Liver (tissue), 9 donors: Measurements from ENCODE around the gene ZBTB7B. TPM values are rescaled to one million over a fixed set of nuclear protein-coding genes. Genes with fewer than 3 reads are reported as not detected.

Experiments
- DNase-seq: peaks from one replicate; pipeline ENCODE4 v3.0.0-alpha.2; 2017; ENCODE audit warnings: low spot score
- H3K27ac ChIP-seq, 2 donors: one replicate each; pipeline ENCODE4 v1.7.0; 2013; ENCODE audit warnings: inconsistent platforms in 2 of 2, low read length in 2 of 2, control low read depth in 1 of 2, low read depth in 1 of 2, mild to moderate bottlenecking in 1 of 2
- H3K27me3 ChIP-seq, 4 donors: one replicate each; pipeline versions ENCODE4 v1.6.1 to v1.7.0; 2013; ENCODE audit warnings: low read length in 3 of 4, inconsistent platforms in 1 of 4, mild to moderate bottlenecking in 1 of 4, moderate library complexity in 1 of 4; ENCODE audit not compliant: control insufficient read depth in 4 of 4, insufficient read depth in 4 of 4
- H3K36me3 ChIP-seq, 4 donors: one replicate each; pipeline versions ENCODE4 v1.6.1 to v1.7.0; 2013; ENCODE audit warnings: low read length in 3 of 4, mild to moderate bottlenecking in 3 of 4, low read depth in 1 of 4, moderate library complexity in 1 of 4; ENCODE audit not compliant: control insufficient read depth in 4 of 4, insufficient read depth in 3 of 4
- H3K4me1 ChIP-seq, 4 donors: one replicate each; pipeline versions ENCODE4 v1.6.1 to v1.7.0; 2013; ENCODE audit warnings: low read length in 3 of 4, mild to moderate bottlenecking in 3 of 4, moderate library complexity in 1 of 4; ENCODE audit not compliant: control insufficient read depth in 4 of 4, insufficient read depth in 4 of 4
- H3K4me3 ChIP-seq, 3 donors: one replicate each; pipeline versions ENCODE4 v1.6.1 to v1.7.0; 2013; ENCODE audit warnings: low read length in 3 of 3, control low read depth in 1 of 3, low read depth in 1 of 3, mild to moderate bottlenecking in 1 of 3
- H3K9ac ChIP-seq, 2 donors: one replicate each; pipeline ENCODE4 v1.7.0; 2013; ENCODE audit warnings: low read length in 2 of 2, mild to moderate bottlenecking in 2 of 2, moderate library complexity in 2 of 2, control low read depth in 1 of 2, low read depth in 1 of 2
- H3K9me3 ChIP-seq, 4 donors: one replicate each; pipeline versions ENCODE4 v1.6.1 to v1.7.0; 2013; ENCODE audit warnings: low read length in 3 of 4; ENCODE audit not compliant: control insufficient read depth in 4 of 4
- FOXA1 ChIP-seq: IDR thresholded peaks from 2 replicates; pipeline ENCODE4 v1.6.1; 2016; ENCODE audit warnings: antibody characterized with exemption
- FOXA2 ChIP-seq: IDR thresholded peaks from 2 replicates; pipeline ENCODE4 v1.6.1; 2016; ENCODE audit warnings: antibody characterized with exemption
- GABPA ChIP-seq, 2 donors: IDR thresholded peaks in 1 of 2; conservative IDR thresholded peaks in 1 of 2; 2 replicates each; pipeline ENCODE4 v1.6.1; 2016; ENCODE audit warnings: antibody characterized with exemption in 2 of 2, mild to moderate bottlenecking in 1 of 2, moderate library complexity in 1 of 2
- HNF4A ChIP-seq, 2 donors: conservative IDR thresholded peaks; 2 replicates each; pipeline ENCODE4 v1.6.1; 2016; ENCODE audit warnings: antibody characterized with exemption in 2 of 2, mild to moderate bottlenecking in 2 of 2
- HNF4G ChIP-seq: IDR thresholded peaks from 2 replicates; pipeline ENCODE4 v1.6.1; 2016; ENCODE audit warnings: antibody characterized with exemption
- RXRA ChIP-seq, 2 donors: IDR thresholded peaks; 2 replicates each; pipeline ENCODE4 v1.6.1; 2017 to 2018; ENCODE audit warnings: antibody characterized with exemption in 2 of 2, mild to moderate bottlenecking in 1 of 2
- YY1 ChIP-seq: IDR thresholded peaks from 2 replicates; pipeline ENCODE4 v1.6.1; 2016; ENCODE audit warnings: antibody characterized with exemption, mild to moderate bottlenecking
- WGBS: extraction: QIAGEN DNeasy Blood & Tissue Kit; methylation state at CpG from one replicate; pipeline ENCODE4 v1.1.7; 2013; 5-methylcytosine and 5-hydroxymethylcytosine counted together
- polyA plus RNA-seq, 2 donors: library from polyadenylated mRNA; stranded (reverse) in 1 of 2; unstranded in 1 of 2; fragments of 200-250 nt in 1 of 2; fragments of >200 nt in 1 of 2; fragmentation: Nextera tagmentation in 1 of 2; extraction: Ambion mirVana in 1 of 2; gene quantifications; one replicate each; pipeline versions ENCODE4 v1.2.1 to v1.2.3, GENCODE V29; 2013 to 2015
- total RNA-seq, 2 donors: library from RNA; depleted of rRNA; stranded (reverse); fragments of >200 nt; gene quantifications; one replicate each; pipeline ENCODE4 v1.2.3, GENCODE V29; 2014
- TF ChIP-seq, protein P1 (sequence below): IDR thresholded peaks from 2 replicates; pipeline ENCODE4 v1.6.1; 2016; ENCODE audit warnings: antibody characterized with exemption
- TF ChIP-seq, protein P2 (sequence below): IDR thresholded peaks from 2 replicates; pipeline ENCODE4 v1.6.1; 2016; ENCODE audit warnings: antibody characterized with exemption
- TF ChIP-seq, protein P3 (sequence below): IDR thresholded peaks from 2 replicates; pipeline ENCODE4 v1.6.1; 2016; ENCODE audit warnings: antibody characterized with exemption, mild to moderate bottlenecking
- TF ChIP-seq, protein P4 (sequence below): fragments of 150-350 bp; IDR thresholded peaks from 2 replicates; pipeline ENCODE4 v1.5.1; 2017; ENCODE audit warnings: improper control_type of control experiment, low read depth, low read length; ENCODE audit not compliant: missing input control
- donor health status: healthy.
- donor health status: healthy.
- donor health status: healthy.
- donor health status: healthy.
- donor health status: healthy.

Gene ZBTB7B
- total and polyA plus RNA-seq, 4 donors = 7.0 to 50.2 (median 21.1) TPM

DNA sequence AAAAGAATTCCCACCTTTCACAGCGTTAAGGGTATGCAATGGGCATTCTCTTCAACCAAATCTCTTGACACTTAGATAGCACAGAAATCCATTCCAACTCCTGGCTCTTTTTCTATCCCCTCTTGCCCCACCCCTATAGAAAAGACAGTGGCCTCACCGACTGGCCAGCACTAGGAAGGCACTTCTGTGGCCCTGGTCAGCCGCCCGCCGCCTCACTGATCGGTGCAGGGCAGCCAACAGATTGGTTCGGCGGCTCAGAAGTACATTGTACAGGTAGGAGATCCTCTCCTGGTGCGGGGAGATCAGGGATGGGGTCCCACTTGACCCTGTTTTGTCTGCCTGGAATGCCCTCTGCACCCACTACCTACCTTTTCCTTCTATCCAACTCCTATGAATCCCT is 21.7 kb downstream of the ZBTB7B start (continued):
- TF ChIP-seq, protein P1, sequence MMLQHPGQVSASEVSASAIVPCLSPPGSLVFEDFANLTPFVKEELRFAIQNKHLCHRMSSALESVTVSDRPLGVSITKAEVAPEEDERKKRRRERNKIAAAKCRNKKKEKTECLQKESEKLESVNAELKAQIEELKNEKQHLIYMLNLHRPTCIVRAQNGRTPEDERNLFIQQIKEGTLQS = no peak

DNA sequence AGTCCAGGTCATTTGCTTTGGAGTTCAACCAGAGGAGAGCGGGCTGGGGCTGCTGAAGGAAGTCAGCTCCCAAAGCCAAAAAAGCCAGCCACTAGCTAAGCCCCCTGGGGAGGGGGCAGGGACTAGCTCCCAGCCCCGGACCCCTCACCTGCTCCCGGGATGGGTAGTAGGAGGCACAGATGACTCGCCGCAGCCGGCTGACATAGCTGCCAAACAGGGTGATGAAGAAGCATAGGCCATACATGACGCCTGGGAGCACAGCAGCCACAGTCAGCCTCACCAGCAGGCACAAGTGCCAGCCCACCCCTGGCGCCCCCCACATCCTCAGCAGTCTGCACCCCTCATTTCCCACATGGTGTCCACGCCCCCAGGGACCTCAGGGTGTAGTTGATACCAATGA is 23.6 kb downstream of the ZBTB7B start:
- 86% methylated on average over 9 of the region's 9 CpGs for WGBS
- Histone ChIP-seq H3K9me3 (no peaks in the 10 kb centered on the region), H3K27ac (no peak overlapping the region), H3K9ac (no peak overlapping the region), H3K36me3 (no peaks in the 10 kb centered on the region), H3K4me1 (peaks cover 0 to 19% (median 11%) of the 10 kb centered on the region in 4 donors), H3K4me3 (no peak overlapping the region), H3K27me3 (no peaks in the 10 kb centered on the region)
- no peak for DNase-seq
- no peak for TF ChIP-seq GABPA (IDR thresholded peaks at IDR 0.05 in 1 of 2, conservative IDR thresholded peaks at IDR 0.05 in 1 of 2)
- TF ChIP-seq, protein P2, sequence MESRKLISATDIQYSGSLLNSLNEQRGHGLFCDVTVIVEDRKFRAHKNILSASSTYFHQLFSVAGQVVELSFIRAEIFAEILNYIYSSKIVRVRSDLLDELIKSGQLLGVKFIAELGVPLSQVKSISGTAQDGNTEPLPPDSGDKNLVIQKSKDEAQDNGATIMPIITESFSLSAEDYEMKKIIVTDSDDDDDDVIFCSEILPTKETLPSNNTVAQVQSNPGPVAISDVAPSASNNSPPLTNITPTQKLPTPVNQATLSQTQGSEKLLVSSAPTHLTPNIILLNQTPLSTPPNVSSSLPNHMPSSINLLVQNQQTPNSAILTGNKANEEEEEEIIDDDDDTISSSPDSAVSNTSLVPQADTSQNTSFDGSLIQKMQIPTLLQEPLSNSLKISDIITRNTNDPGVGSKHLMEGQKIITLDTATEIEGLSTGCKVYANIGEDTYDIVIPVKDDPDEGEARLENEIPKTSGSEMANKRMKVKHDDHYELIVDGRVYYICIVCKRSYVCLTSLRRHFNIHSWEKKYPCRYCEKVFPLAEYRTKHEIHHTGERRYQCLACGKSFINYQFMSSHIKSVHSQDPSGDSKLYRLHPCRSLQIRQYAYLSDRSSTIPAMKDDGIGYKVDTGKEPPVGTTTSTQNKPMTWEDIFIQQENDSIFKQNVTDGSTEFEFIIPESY = no peak
- TF ChIP-seq, protein P3, sequence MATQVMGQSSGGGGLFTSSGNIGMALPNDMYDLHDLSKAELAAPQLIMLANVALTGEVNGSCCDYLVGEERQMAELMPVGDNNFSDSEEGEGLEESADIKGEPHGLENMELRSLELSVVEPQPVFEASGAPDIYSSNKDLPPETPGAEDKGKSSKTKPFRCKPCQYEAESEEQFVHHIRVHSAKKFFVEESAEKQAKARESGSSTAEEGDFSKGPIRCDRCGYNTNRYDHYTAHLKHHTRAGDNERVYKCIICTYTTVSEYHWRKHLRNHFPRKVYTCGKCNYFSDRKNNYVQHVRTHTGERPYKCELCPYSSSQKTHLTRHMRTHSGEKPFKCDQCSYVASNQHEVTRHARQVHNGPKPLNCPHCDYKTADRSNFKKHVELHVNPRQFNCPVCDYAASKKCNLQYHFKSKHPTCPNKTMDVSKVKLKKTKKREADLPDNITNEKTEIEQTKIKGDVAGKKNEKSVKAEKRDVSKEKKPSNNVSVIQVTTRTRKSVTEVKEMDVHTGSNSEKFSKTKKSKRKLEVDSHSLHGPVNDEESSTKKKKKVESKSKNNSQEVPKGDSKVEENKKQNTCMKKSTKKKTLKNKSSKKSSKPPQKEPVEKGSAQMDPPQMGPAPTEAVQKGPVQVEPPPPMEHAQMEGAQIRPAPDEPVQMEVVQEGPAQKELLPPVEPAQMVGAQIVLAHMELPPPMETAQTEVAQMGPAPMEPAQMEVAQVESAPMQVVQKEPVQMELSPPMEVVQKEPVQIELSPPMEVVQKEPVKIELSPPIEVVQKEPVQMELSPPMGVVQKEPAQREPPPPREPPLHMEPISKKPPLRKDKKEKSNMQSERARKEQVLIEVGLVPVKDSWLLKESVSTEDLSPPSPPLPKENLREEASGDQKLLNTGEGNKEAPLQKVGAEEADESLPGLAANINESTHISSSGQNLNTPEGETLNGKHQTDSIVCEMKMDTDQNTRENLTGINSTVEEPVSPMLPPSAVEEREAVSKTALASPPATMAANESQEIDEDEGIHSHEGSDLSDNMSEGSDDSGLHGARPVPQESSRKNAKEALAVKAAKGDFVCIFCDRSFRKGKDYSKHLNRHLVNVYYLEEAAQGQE = no peak
- no peak for TF ChIP-seq HNF4G
- no peak for TF ChIP-seq FOXA2

DNA sequence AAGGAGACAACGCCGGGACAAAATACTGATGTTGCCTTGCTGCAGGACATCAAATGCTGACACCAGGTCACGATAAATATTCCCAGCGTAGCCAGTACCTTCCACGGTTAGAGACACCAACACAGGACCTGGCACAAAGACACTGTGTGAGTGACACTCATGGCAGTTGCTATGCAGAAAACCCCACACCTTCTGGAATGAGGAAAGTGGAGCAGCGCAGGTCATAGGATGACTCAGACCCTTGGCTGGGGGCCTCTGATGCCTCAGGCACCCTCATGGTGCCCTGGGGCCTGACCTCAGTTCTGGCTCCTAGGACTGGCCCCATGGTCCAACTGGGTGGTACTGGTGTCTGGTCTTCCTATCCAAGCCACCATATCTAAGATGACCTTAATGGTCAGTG is 24.0 kb downstream of the ZBTB7B start:
- Histone ChIP-seq H3K4me1 (peaks cover 0 to 19% (median 11%) of the 10 kb centered on the region in 4 donors), H3K9me3 (no peaks in the 10 kb centered on the region), H3K27me3 (no peaks in the 10 kb centered on the region), H3K27ac (no peak overlapping the region), H3K9ac (no peak overlapping the region), H3K36me3 (no peaks in the 10 kb centered on the region), H3K4me3 (no peak overlapping the region)
- no peak for TF ChIP-seq GABPA (IDR thresholded peaks at IDR 0.05 in 1 of 2, conservative IDR thresholded peaks at IDR 0.05 in 1 of 2)
- no peak for TF ChIP-seq RXRA (IDR thresholded peaks at IDR 0.05)
- no peak for TF ChIP-seq HNF4A (conservative IDR thresholded peaks at IDR 0.05)
- TF ChIP-seq, protein P4, sequence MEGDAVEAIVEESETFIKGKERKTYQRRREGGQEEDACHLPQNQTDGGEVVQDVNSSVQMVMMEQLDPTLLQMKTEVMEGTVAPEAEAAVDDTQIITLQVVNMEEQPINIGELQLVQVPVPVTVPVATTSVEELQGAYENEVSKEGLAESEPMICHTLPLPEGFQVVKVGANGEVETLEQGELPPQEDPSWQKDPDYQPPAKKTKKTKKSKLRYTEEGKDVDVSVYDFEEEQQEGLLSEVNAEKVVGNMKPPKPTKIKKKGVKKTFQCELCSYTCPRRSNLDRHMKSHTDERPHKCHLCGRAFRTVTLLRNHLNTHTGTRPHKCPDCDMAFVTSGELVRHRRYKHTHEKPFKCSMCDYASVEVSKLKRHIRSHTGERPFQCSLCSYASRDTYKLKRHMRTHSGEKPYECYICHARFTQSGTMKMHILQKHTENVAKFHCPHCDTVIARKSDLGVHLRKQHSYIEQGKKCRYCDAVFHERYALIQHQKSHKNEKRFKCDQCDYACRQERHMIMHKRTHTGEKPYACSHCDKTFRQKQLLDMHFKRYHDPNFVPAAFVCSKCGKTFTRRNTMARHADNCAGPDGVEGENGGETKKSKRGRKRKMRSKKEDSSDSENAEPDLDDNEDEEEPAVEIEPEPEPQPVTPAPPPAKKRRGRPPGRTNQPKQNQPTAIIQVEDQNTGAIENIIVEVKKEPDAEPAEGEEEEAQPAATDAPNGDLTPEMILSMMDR = no peak
- no peak for TF ChIP-seq FOXA1
- TF ChIP-seq, protein P1 = no peak
- no peak for TF ChIP-seq FOXA2
- no peak for TF ChIP-seq YY1
- DNase-seq = no peak
- 94% methylated on average over 6 of the region's 6 CpGs for WGBS
